ENCODE results near the gene CDS2.

Gene CDS2

GRCh38 chr20:5197270-5197827 is 70.5 kb downstream of the CDS2 start:
- Histone ChIP-seq H2AFZ (ENCODE audit: low read depth, low read length, severe bottlenecking) (no peak overlapping the region), H3K9ac (ENCODE audit: low read length) (no peak overlapping the region), H3F3A (ENCODE audit: insufficient read depth) (no peaks in the 10 kb centered on the region), H3K27ac (ENCODE audit: low read depth, low read length) (no peak overlapping the region), H3K27me3 (ENCODE audit: low read length) (no peaks in the 10 kb centered on the region), H3K79me2 (ENCODE audit: insufficient read depth, low read length) (no peaks in the 10 kb centered on the region), H3K9me3 (ENCODE audit: insufficient read depth, low read length) (no peaks in the 10 kb centered on the region), H3K4me3 (ENCODE audit: insufficient read depth, low read length, poor library complexity, severe bottlenecking) (no peak overlapping the region), H4K20me1 (ENCODE audit: low read depth, low read length) (no peaks in the 10 kb centered on the region), H3K9me2 (replicated peaks; ENCODE audit: insufficient read depth, low read length) (no peaks in the 10 kb centered on the region), H3K4me2 (ENCODE audit: low read depth, low read length, poor library complexity, severe bottlenecking) (no peak overlapping the region), H3K36me3 (ENCODE audit: low read length) (no peaks in the 10 kb centered on the region)
- no peak for TF ChIP-seq EZH2phosphoT487 (conservative IDR thresholded peaks at IDR 0.05; ENCODE audit: low read length)
- TF ChIP-seq CTCF (IDR thresholded peaks at IDR 0.05; ENCODE audit: insufficient read depth, low read length, poor library complexity, severe bottlenecking), result no peak

- Histone ChIP-seq H3K36me3 (ENCODE audit: low read length) (no peaks in the 10 kb centered on the region), H3K27me3 (ENCODE audit: low read length) (no peaks in the 10 kb centered on the region), H3K4me2 (ENCODE audit: low read depth, low read length, poor library complexity, severe bottlenecking) (no peak overlapping the region), H3K9me2 (replicated peaks; ENCODE audit: insufficient read depth, low read length) (no peaks in the 10 kb centered on the region), H3K27ac (ENCODE audit: low read depth, low read length) (no peak overlapping the region), H3F3A (ENCODE audit: insufficient read depth) (no peaks in the 10 kb centered on the region), H3K9me3 (ENCODE audit: insufficient read depth, low read length) (no peaks in the 10 kb centered on the region), H3K9ac (ENCODE audit: low read length) (no peak overlapping the region), H3K79me2 (ENCODE audit: insufficient read depth, low read length) (no peaks in the 10 kb centered on the region), H3K4me3 (ENCODE audit: insufficient read depth, low read length, poor library complexity, severe bottlenecking) (no peak overlapping the region), H4K20me1 (ENCODE audit: low read depth, low read length) (no peaks in the 10 kb centered on the region), H2AFZ (ENCODE audit: low read depth, low read length, severe bottlenecking) (no peak overlapping the region)
- TF ChIP-seq CTCF (IDR thresholded peaks at IDR 0.05; ENCODE audit: insufficient read depth, low read length, poor library complexity, severe bottlenecking) (no peak), EZH2phosphoT487 (conservative IDR thresholded peaks at IDR 0.05; ENCODE audit: low read length) (no peak)
Measured at GRCh38 chr20:5197847-5198650, 71.2 kb downstream of the CDS2 start.

GRCh38 chr20:5198651-5198924 is 71.8 kb downstream of the CDS2 start:
- Histone ChIP-seq H3K9ac (ENCODE audit: low read length) (no peak overlapping the region), H3K36me3 (ENCODE audit: low read length) (no peaks in the 10 kb centered on the region), H3F3A (ENCODE audit: insufficient read depth) (no peaks in the 10 kb centered on the region), H3K79me2 (ENCODE audit: insufficient read depth, low read length) (no peaks in the 10 kb centered on the region), H3K27me3 (ENCODE audit: low read length) (no peaks in the 10 kb centered on the region), H4K20me1 (ENCODE audit: low read depth, low read length) (no peaks in the 10 kb centered on the region), H2AFZ (ENCODE audit: low read depth, low read length, severe bottlenecking) (no peak overlapping the region), H3K9me3 (ENCODE audit: insufficient read depth, low read length) (no peaks in the 10 kb centered on the region), H3K9me2 (replicated peaks; ENCODE audit: insufficient read depth, low read length) (no peaks in the 10 kb centered on the region), H3K4me2 (ENCODE audit: low read depth, low read length, poor library complexity, severe bottlenecking) (no peak overlapping the region), H3K4me3 (ENCODE audit: insufficient read depth, low read length, poor library complexity, severe bottlenecking) (no peak overlapping the region), H3K27ac (ENCODE audit: low read depth, low read length) (no peak overlapping the region)
- TF ChIP-seq EZH2phosphoT487 (conservative IDR thresholded peaks at IDR 0.05; ENCODE audit: low read length) (no peak), CTCF (IDR thresholded peaks at IDR 0.05; ENCODE audit: insufficient read depth, low read length, poor library complexity, severe bottlenecking) (no peak)
